HG02588 (cell line): Measurements from ENCODE around the gene RHOBTB3.

Experiments
- ATAC-seq: cut with Tn5 transposase; IDR thresholded peaks from one replicate; pipeline ENCODE4 v1.9.1; 2021; ENCODE audit warnings: mild to moderate bottlenecking, moderate library complexity; ENCODE audit not compliant: unreplicated experiment

The RHOBTB3 gene

DNA sequence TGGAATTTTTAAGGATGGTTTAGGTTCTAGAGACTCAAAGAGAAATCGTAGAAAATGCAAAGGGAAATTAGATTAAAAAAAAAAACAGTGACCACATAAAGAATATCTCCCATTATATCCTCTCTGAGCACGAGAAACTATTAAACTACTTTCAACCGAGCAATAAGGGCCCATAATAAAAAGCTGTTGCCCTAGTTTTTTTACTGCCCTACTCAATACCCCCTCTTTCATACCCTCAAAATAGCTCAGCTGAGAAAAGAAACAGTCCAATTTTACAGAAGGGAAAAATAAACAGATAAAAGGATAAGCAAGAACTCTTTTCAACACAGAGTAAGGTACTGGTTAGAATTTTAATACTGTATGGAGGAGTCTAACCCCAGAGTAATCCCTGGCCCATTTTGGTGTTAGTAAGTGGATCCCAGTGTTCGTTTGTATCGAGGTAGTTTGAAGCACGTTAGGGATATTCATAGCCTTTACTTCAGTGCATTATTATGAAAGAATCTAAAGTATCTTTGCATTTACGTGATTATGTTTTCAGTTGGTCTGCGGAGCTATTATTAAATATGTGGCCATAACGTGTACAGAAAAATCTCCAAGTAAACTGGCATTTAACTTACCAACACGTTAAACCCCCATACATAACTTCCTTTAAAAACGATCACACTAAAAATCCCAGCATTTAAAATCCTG is 980 bp upstream of the RHOBTB3 start:
- no peak for ATAC-seq

DNA sequence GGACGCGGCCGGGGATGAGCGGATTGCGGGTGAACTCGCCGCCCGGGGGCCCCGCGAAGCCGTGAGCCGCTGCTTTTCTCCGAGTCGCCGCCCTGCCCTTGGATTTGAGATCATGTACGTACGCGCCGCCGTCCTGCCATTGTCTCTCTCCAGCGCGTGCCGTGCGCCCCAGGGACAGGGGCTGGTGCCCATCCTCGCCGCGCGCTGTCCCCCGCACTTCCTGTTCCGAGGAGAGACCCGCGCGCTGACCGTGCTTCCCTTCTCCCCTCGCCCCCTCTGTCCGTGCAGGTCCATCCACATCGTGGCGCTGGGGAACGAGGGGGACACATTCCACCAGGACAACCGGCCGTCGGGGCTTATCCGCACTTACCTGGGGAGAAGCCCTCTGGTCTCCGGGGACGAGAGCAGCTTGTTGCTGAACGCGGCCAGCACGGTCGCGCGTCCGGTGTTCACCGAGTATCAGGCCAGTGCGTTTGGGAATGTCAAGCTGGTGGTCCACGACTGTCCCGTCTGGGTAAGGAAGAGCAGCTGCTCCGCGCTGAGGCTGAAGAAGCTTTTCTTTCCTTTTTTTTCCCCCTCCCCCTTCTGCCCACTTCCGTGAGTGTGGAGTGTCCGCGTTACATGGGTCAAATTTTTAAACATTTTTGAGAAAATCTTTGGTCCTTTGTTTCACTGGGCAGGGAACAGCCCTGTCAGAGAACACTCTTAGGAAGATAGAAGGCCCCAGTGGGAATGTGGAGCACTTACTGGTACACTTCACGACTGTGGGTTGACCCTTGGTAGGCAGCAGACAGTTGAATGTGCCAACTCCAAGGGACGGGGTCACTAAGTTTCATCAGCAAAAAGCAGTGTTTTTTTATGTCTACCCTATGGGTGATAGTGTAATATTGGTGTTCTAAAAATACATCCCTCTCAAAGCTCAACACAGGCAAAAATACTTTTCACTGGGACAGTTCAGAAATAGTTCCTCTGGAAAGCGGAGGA is 727 bp downstream of the RHOBTB3 start:
- peak; percentile 38 for ATAC-seq

DNA sequence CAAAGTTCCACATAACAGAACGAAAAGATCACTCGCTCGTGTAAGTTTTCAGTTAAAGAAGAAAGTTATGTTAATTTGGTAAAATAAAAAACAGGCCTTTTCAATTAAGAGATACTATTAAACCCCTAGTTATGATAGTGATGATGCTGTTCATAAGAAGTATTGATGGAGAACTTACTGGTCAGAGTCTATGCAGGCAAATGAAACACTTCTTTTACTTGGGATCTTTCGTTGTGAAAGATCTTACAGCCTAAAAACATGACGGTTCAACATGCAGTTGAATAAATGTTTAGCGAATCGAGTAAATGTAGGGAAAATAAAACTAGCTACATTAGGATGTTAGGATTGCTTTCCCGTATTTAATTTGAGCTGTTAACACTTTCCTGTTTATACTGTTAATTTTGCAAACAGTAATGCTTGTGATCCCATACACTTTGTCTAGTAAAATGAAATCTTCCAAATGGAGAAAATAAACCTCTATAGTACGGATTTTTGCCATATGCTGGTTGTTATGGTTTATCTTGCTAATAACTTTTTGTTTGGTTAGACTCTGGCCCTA is 2.0 kb downstream of the RHOBTB3 start:
- ATAC-seq = no peak

DNA sequence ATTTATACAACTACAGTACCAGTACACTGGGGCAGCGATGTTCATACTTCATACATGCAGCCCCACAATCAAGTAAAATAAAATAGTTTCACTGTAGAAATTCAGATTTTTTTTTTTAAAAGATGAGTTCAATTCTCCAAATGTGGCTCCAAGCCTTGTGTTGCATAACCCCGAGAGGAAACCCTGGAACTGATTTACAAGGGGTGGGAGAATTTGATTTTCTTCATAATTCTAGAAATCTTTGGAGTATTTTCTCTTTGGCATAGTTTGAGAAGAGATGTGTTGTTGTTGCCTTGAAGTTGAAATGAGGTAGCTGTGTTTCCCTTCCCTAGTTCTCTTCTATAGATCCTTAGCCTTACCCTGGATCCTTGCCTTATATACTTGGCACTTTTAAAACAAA is 3.1 kb downstream of the RHOBTB3 start:
- no peak for ATAC-seq

DNA sequence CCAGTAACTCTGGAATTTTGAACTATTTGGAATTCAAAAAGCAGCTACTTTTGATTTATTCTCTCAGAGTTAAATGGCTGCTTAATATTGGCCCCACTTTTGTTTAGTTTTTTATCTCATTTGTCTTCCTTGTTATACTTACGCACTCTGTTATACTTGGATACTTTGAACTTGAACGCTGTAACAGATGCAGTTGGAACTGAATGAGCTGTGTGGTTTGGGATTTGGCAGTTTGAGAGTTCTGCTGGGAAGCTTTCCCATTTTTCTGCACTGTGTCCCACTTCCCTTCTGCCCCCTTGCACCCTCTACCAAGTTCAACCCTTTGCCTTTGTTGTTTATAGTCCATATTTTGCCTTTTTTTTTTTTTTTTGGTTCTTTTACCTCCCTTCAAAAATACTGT is 3.8 kb downstream of the RHOBTB3 start:
- no peak for ATAC-seq

DNA sequence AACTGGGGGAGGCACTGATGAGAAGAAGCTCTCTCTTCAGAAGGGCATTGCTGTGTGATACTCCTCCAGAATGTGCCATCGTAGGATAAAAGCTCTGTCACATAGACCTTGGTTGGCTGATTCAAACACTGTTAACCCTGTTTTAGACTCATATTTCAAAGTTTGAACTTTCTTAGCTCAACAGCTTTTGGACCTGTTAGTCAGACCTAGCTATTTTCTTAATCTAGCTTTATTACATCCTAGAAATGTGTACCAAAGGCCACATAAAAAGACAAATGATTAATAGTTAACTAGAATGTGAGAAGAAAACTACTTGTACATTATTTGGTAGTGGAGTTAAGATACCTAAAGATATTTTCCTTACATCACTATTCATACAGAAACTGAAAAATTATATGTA is 4.3 kb downstream of the RHOBTB3 start:
- ATAC-seq = no peak

DNA sequence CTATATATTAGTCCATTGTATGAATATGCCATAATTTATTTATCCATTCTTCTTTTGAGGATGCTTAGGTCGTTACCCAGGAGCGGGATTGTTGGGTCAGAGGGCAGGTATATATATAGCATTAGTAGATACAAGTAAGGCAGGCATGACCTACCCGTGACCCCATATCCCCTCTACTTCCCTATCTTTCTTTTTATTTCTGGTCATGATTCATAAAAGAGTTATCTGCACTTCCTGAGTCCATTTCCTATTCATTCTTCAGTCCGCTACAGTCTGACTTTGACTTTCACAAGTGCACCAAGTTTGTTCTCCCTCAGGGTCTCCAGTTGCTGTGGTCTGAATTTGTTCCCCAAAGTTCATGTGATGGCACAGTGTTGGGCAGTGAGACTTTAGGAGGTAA is 6.9 kb downstream of the RHOBTB3 start:
- ATAC-seq = no peak

DNA sequence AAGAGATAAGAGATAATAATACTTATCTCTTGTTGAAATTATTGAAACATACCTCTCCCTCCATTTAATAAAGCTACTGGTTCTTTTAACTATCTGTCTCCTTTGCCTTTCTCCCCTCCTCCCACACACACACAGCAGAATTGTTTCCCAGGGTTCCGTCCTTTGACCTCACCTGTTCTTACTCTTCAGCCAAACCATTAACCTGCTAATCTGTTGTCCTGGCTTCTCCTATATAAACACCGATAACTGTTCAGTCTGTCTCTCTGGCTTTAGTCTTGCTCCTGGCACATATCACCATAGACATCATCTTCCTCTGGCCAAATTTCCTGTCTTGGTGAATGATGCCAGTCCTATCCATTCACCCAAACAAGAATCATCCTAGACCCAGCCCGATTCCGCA is 7.7 kb downstream of the RHOBTB3 start:
- ATAC-seq = no peak

DNA sequence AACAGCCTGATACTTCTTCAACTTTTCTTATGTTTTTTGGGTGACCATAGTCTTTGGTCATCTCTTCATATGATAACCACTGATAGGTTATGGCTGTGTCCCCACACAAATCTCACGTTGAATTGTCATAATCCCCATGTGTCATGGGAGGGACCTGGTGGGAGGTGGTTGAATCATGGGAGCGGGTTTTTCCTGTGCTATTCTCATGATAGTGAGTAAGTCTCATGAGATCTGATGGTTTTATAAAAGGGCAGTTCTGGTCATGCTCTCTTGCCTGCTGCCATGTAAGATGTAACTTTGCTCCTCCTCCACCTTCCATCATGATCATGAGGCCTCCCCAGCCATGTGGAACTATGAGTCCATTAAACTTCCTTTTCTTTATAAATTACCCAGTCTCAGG is 8.7 kb downstream of the RHOBTB3 start:
- no peak for ATAC-seq

DNA sequence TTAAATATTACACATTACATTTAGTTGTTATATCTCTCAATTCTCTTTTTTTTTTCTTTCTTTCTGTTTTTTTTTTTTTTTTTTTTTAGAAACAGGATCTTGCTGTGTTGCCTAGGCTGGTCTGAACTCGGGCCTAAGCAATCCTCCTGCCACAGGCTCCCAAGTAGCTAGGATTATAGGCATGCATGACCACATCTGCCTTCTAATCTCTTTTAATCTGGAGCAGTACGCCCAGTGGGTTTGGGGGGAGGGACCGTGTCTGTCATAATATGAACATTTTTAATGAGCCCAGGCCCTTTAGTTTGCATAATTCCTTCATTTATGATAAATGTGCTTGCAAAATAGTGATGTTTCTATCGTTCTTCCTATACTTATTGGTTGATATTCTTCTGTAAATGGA is 10.3 kb downstream of the RHOBTB3 start:
- no peak for ATAC-seq

DNA sequence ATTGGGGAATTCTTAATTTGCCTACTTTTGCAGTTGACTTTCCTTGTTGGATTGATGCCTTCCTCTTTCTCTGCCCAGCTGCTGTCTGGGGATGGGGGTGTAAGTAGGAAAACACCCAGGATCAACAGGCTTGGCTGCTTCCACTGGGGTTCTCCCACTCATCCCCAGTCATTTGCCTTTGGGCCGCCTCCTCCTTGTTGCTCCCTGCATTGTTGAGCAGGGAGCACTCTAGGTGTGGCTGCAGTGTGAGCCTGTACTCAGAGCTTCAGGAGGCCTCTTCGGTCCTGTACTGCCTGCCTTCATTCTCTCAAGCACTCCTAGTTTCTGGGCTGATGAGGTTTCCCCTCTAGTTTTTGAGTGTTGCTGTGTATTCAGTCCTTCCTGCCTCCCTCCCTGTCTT is 12.1 kb downstream of the RHOBTB3 start:
- ATAC-seq = no peak

DNA sequence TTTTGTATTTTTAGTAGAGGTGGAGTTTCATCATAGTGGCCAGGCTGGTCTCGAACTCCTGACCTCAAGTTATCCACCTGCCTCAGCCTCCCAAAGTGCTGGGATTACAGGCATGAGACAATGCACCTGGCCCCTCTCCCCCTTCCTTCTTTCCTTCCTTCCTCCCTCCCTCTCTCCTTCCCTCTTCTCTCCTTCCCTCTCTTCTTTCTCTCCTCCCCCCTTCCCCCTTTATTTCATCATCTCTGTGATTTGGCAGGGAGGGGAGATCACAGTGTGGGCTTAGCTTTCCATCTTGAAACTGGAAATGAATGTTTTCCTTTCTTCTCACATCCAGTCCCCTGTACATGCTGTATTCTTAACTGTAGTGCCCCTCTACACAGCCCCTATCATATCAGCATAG is 12.7 kb downstream of the RHOBTB3 start:
- no peak for ATAC-seq

DNA sequence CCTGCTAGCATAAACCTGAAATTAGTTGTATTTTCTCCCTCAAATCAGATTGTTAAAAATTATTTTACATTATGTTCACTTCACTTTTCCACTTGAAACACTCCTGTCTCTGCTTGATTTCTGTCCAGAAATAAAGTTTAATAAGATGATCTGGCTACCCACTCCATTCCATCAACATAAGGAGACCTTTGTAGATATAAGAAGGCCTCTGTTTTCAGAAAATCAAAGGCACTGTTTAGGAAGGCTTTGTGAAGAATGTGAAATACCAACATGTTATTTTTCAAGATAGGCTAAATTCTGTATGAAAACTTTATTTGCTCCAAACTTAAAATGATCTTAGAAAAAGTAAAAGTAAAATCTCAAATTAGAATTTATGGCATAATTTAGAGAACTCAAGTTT is 15.1 kb downstream of the RHOBTB3 start:
- ATAC-seq = no peak

DNA sequence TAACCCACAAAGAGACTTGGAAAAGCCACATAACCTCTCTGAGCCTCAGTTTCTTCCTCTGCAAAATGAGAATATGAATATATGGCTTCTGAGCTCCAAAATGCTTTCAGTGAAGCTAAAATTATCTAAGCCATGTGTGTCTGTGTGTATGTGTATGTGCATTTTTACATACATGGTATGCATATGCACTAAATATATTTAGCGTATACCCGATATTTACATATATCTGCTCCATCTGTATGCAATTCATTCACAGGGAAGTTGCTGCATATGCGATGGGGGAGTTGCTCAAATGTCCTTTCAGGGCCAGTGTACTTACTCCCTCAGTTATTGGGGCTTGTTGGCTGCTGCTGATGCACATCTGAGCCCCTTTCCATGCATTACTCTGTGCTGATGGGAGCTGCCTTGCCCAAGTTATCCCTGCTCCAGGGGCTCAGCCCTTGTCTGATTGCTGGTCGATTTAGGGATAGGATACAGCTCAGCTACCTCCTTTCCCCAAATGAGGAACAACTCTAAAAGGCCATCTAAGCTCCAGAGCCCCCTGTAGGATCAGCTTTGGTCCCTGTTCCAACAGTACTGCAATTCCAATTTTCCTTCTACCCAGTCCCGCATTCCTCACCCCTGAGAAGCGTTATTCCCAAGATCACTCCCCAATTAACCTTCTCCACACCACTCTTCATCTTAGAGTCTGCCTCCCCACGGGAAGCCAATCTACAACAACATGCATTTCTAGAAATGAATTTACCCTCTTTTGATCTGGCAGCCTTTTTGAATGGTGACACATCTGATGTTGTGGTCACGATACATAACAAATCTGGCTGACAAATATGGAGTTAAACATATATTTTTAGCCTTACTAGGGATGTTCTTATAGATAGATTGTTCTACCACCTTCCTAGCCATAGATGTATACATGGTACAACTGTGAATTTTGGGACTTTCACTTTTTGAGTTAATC is 15.9 kb downstream of the RHOBTB3 start:
- ATAC-seq = no peak

DNA sequence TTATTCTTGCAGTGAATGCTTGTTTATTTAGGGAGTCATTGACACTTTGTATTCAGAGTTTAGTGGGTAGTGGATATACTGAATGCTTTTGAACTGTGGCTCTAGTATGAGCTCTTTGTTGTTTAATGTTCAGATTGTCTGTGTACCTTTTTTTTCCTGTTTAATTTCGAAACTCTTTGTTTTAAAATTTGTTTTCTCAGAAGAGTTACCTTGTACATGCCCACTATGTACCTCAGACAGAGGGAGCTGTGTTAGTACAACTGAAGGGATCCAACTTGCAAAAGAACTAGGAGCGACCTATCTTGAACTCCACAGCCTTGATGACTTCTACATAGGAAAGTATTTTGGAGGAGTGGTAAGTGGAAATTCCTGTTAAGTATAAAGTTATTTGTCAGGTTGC is 17.0 kb downstream of the RHOBTB3 start:
- ATAC-seq = no peak

DNA sequence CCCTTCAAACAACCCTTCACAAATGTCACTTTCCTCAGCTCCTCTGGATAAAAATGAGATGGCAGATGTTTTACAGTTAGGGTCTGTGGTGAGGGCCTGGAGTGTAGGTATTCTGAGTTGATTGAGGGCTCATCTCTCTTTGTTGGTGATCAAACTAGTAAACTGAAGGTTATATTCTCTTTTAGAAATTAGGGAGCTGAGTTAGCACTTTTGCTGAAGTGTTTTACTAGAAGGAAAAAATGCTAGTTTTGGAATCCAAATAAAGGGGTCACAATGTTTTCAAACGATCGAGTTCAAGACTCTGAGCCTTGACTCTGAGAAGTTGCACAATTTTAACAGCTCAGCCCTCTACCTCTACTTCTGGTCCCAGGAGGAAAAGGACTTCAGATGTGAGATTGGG is 23.4 kb downstream of the RHOBTB3 start:
- ATAC-seq = no peak

DNA sequence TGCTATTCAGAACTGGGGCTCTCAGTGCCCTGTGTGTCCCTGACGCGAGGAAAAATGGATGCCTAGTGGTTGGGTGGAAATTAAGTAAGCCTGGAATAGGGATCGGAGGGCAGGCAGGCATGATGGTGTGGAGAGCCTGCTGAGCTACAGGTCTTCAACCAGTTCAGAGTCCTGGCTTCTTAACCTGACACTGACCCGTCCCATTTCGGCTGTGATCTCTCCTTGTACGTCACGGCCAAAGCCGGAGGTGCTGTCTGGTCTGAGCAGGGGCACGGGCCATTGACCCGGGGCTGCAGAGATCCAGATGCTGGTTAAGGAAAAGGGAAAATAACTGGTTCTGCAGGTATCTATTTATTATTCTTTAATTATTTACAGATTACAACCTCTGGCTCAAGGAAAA is 27.9 kb downstream of the RHOBTB3 start:
- ATAC-seq = no peak

DNA sequence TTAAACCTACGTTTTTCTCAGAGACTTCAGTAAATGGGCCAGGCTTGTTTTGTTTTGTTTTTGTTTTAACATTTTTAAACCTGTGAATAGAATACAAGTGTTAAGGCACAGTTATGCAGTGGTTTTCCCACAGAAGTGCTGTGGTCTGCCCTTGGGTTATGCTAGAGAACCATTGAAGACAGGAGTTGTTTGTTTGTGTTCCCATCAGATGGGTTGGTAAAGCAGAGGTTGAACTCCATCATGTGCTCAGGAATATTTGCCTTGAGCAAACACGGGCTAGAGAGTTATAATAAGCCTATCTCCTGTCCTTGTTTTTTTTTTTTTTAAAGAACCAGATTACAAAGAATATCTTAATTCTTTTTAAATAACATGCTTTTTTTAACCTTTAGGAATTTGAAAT is 28.5 kb downstream of the RHOBTB3 start:
- ATAC-seq = no peak

DNA sequence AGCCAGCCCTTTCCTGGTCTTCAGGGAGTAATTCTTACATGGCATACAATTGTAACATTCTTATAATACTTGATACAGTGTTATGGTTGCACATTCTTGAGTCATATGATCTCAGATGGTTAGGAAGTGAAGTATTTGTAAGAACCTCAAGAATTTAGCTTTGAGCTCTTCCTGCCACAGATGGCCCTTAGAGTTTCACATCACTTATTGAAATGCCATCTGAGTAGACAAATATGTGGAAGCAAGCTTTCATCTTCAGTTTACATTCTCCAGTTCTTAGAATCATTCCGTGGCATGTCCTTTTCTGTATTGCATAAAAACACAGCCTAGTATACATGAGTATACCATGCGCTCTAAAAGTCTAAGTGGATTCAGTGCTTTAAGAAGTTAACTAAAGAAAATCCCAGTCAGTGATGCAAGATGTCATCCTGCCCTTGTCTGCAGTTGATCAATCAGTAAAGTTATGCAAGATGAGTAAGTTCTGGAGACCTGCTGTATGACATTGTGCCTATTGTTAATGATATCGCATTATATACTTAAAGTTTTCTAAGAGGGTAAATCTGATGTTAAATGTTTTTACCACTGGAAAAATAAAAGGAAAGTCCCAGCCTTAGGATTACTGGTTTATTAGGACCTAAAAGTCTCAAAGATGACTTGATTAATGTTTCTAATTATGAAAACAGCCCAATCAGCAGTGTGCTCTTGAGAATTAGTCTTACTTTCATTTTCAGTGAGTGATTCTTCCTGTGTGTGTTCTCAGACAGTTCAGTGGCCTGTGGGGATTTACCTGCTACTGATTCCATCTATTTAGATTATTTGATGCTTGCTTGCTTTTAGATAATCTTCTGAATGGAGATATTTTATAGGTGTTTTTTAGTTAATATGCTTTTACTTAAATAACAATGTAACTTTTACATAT is 29.4 kb downstream of the RHOBTB3 start:
- ATAC-seq = peak; percentile 93
